DOHH2 (cell line): ENCODE measurements around the gene SERPINB2.

Source experiments
- H3F3A ChIP-seq: fragments of 200-600 bp; sonication (generic), shearing (Covaris generic); 2 replicates; pipeline ENCODE4 v1.6.0; 2016; ENCODE audit warnings: antibody characterized with exemption, mild to moderate bottlenecking; ENCODE audit not compliant: control insufficient read depth, insufficient read depth
- H3K27ac ChIP-seq: fragments of 200-600 bp; sonication (generic); 2 replicates; pipeline ENCODE4 v1.5.1; 2014; ENCODE audit warnings: low read depth, mild to moderate bottlenecking, low read length, moderate library complexity
- H3K27me3 ChIP-seq: fragments of 200-600 bp; sonication (generic); 2 replicates; pipeline ENCODE4 v1.6.1; 2014; ENCODE audit warnings: mild to moderate bottlenecking, low read length, mixed read lengths; ENCODE audit not compliant: control insufficient read depth
- H3K36me3 ChIP-seq: fragments of 200-600 bp; sonication (generic); 2 replicates; pipeline ENCODE4 v1.6.1; 2014; ENCODE audit warnings: mild to moderate bottlenecking, low read length, moderate library complexity, mixed read lengths; ENCODE audit not compliant: control insufficient read depth
- H3K4me1 ChIP-seq: fragments of 200-600 bp; sonication (generic); 2 replicates; pipeline ENCODE4 v1.6.1; 2014; ENCODE audit warnings: mild to moderate bottlenecking, low read length, mixed read lengths; ENCODE audit not compliant: control insufficient read depth
- H3K4me2 ChIP-seq: fragments of 200-600 bp; sonication (generic); 2 replicates; pipeline ENCODE4 v1.6.0; 2014; ENCODE audit warnings: mild to moderate bottlenecking, low read length, moderate library complexity
- H3K4me3 ChIP-seq: fragments of 200-600 bp; sonication (generic); 2 replicates; pipeline ENCODE4 v1.5.1; 2014; ENCODE audit warnings: mild to moderate bottlenecking, low read length, mixed read lengths
- H3K79me2 ChIP-seq: fragments of 200-600 bp; sonication (generic); 2 replicates; pipeline ENCODE4 v1.6.1; 2014; ENCODE audit warnings: mild to moderate bottlenecking, low read length, mixed read lengths; ENCODE audit not compliant: control insufficient read depth
- H3K9me2 ChIP-seq: fragments of 200-600 bp; sonication (generic); replicated peaks from 2 replicates; pipeline ENCODE4 v1.6.1; 2014; ENCODE audit warnings: mild to moderate bottlenecking, low read length, mixed read lengths; ENCODE audit not compliant: control insufficient read depth
- H3K9me3 ChIP-seq: fragments of 200-600 bp; sonication (generic); 2 replicates; pipeline ENCODE4 v1.6.1; 2014; ENCODE audit warnings: antibody characterized with exemption, low read length, mixed read lengths; ENCODE audit not compliant: control insufficient read depth, insufficient read depth
- H4K20me1 ChIP-seq: fragments of 200-600 bp; sonication (generic); 2 replicates; pipeline ENCODE4 v1.6.0; 2014; ENCODE audit warnings: low read depth, mild to moderate bottlenecking, antibody characterized with exemption, low read length, moderate library complexity; ENCODE audit not compliant: control insufficient read depth, insufficient read depth
- EZH2phosphoT487 ChIP-seq: fragments of 200-600 bp; sonication (generic); IDR thresholded peaks from 2 replicates; pipeline ENCODE4 v1.6.1; 2017; ENCODE audit warnings: borderline replicate concordance, mild to moderate bottlenecking, antibody characterized with exemption, low read length, moderate library complexity, mixed read lengths
- TF ChIP-seq, protein P1 (sequence below): fragments of 200-600 bp; sonication (generic); IDR thresholded peaks from one replicate; pipeline ENCODE4 v1.5.1; 2014; ENCODE audit warnings: antibody characterized with exemption, mild to moderate bottlenecking, low read depth, low read length; ENCODE audit not compliant: poor library complexity, severe bottlenecking

SERPINB2 gene

DNA sequence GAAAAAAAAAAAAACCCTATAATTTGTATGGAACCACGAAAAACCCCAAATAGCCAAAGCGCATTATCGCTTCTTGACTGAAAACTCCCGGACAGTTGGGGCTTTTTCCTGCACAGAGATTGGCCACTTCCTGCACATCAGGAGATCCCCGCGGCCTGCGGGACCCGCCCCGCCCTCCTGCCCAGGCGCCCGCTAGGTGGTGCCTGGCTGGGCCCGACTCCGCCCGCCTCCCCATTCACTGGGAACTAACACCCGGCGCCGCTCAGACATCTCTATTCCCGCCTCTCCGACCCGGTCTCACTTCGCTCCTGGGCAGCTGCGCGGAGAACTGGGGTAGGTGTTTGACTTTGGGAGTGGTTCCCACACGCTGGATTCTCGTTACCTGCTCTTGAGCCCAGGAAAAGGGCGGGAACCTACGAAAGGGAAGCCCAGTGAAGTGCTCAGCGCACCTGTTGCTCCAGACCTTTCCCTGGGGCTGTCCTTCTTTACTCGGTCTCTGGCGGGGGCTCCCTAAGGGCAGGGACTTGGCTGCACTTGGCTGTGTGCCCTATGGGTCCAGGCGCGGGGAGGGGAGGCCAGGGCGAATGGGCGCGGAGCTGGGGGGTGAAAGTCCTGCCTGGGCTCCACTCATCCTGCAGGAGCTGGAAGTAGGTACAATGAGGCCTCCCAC lies 61.7 kb downstream of the SERPINB2 start, which contains the start of gene HMSD:
Gene HMSD (plus strand): TSS at position 234 of the 670 bp plus-strand sequence. CDS start 4,155 bp downstream, outside the sequence.
- Histone ChIP-seq H3K9me3 (no peaks in the 10 kb centered on the region), H3K4me1 (peaks cover 13% of the 10 kb centered on the region), H3K4me3 (peak within 1 kb of the TSS; percentile 72), H4K20me1 (no peaks in the 10 kb centered on the region), H3K4me2 (peak within 1 kb of the TSS; percentile 72), H3F3A (no peaks in the 10 kb centered on the region), H3K27ac (no peak within 1 kb of the TSS), H3K9me2 (no peaks in the 10 kb centered on the region), H3K79me2 (no peaks in the 10 kb centered on the region), H3K27me3 (peaks cover 13% of the 10 kb centered on the region), H3K36me3 (no peaks in the 10 kb centered on the region)
- TF ChIP-seq, protein P1, sequence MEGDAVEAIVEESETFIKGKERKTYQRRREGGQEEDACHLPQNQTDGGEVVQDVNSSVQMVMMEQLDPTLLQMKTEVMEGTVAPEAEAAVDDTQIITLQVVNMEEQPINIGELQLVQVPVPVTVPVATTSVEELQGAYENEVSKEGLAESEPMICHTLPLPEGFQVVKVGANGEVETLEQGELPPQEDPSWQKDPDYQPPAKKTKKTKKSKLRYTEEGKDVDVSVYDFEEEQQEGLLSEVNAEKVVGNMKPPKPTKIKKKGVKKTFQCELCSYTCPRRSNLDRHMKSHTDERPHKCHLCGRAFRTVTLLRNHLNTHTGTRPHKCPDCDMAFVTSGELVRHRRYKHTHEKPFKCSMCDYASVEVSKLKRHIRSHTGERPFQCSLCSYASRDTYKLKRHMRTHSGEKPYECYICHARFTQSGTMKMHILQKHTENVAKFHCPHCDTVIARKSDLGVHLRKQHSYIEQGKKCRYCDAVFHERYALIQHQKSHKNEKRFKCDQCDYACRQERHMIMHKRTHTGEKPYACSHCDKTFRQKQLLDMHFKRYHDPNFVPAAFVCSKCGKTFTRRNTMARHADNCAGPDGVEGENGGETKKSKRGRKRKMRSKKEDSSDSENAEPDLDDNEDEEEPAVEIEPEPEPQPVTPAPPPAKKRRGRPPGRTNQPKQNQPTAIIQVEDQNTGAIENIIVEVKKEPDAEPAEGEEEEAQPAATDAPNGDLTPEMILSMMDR: peak; percentile 47
- peak; percentile 52; the same call in 1 of the 2 replicates for TF ChIP-seq EZH2phosphoT487

DNA sequence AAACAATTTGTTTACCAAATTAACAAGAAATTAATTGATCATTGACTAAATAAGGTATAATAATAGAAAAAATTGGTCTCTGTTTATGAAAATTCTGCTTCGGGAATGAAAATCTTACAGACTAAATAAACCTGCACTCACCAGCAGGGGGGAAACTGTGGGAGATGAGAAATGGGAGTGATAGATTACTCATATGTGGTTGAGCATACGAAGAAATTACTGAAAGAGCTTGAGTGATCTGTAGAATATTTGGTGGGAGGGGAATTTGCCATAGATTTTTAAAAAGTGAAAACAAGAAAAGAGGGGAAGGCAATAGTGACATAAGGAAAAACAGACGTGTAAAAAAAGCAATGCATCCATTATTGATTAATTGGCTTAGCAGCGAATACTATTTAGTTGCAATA lies 63.8 kb downstream of the SERPINB2 start:
- H3K9me2 ChIP-seq: no peaks in the 10 kb centered on the region
- H3K27me3 ChIP-seq: peaks cover 13% of the 10 kb centered on the region
- H3K9me3 ChIP-seq: no peaks in the 10 kb centered on the region
- no peak overlapping the region for H3K27ac ChIP-seq
- no peak overlapping the region for H3K4me3 ChIP-seq
- peaks cover 13% of the 10 kb centered on the region for H3K4me1 ChIP-seq
- TF ChIP-seq, protein P1: no peak
- H4K20me1 ChIP-seq: no peaks in the 10 kb centered on the region
- no peaks in the 10 kb centered on the region for H3F3A ChIP-seq
- no peak overlapping the region for H3K4me2 ChIP-seq
- H3K79me2 ChIP-seq: no peaks in the 10 kb centered on the region
- no peaks in the 10 kb centered on the region for H3K36me3 ChIP-seq
